ENCODE data around the gene HFM1.
"Not testable (repeated sequence)": the region's sequence is repeated elsewhere in the genome, so short reads cannot be mapped to it uniquely, and the experiment has no call there.

HFM1 gene

GRCh38 chr1:91404151-91405012, at the start of gene HFM1:
Gene HFM1, minus strand, starts transcription at chr1:91404837. Its CDS starts 3,755 bp downstream, at chr1:91401082.
- DNase-seq (ENCODE audit: low read depth), result peak; percentile 29

- no peak for DNase-seq (ENCODE audit: low read depth)
Observed at GRCh38 chr1:91454136-91454535, 49.5 kb upstream of the HFM1 start.

- DNase-seq (ENCODE audit: low read depth), result no peak
Observed at GRCh38 chr1:91450260-91450659, 45.6 kb upstream of the HFM1 start.

- not testable (repeated sequence) for DNase-seq (ENCODE audit: low read depth)
Observed at GRCh38 chr1:91447782-91448181, 43.1 kb upstream of the HFM1 start.

GRCh38 chr1:91441980-91442379, 37.3 kb upstream of the HFM1 start:
- DNase-seq (ENCODE audit: low read depth), result not testable (repeated sequence)

- no peak for DNase-seq (ENCODE audit: low read depth)
Observed at GRCh38 chr1:91440847-91441246, 36.2 kb upstream of the HFM1 start.

- DNase-seq (ENCODE audit: low read depth), result no peak
Observed at GRCh38 chr1:91439016-91439415, 34.4 kb upstream of the HFM1 start.

GRCh38 chr1:91428182-91428798, 23.7 kb upstream of the HFM1 start:
- no peak for DNase-seq (ENCODE audit: low read depth)

GRCh38 chr1:91427741-91428140, 23.1 kb upstream of the HFM1 start:
- no peak for DNase-seq (ENCODE audit: low read depth)

- not testable (repeated sequence) for DNase-seq (ENCODE audit: low read depth)
Observed at GRCh38 chr1:91422523-91422922, 17.9 kb upstream of the HFM1 start.

GRCh38 chr1:91412371-91412770, 7.7 kb upstream of the HFM1 start:
- DNase-seq (ENCODE audit: low read depth), result no peak

- DNase-seq (ENCODE audit: low read depth), result no peak
Observed at GRCh38 chr1:91406773-91407389, 2.2 kb upstream of the HFM1 start.

- no peak for DNase-seq (ENCODE audit: low read depth)
Observed at GRCh38 chr1:91402023-91402422, 2.6 kb downstream of the HFM1 start.

- no peak for DNase-seq (ENCODE audit: low read depth)
Observed at GRCh38 chr1:91400133-91400725, 4.4 kb downstream of the HFM1 start.

- no peak for DNase-seq (ENCODE audit: low read depth)
Observed at GRCh38 chr1:91398291-91398690, 6.3 kb downstream of the HFM1 start.

GRCh38 chr1:91397605-91398004, 7.0 kb downstream of the HFM1 start:
- no peak for DNase-seq (ENCODE audit: low read depth)

GRCh38 chr1:91393042-91393441, 11.6 kb downstream of the HFM1 start:
- DNase-seq (ENCODE audit: low read depth), result no peak

- DNase-seq (ENCODE audit: low read depth), result no peak
Observed at GRCh38 chr1:91386109-91386508, 18.5 kb downstream of the HFM1 start.

GRCh38 chr1:91383456-91383855, 21.2 kb downstream of the HFM1 start:
- no peak for DNase-seq (ENCODE audit: low read depth)

GRCh38 chr1:91381844-91382243, 22.8 kb downstream of the HFM1 start:
- no peak for DNase-seq (ENCODE audit: low read depth)

GRCh38 chr1:91374086-91374485, 30.6 kb downstream of the HFM1 start:
- DNase-seq (ENCODE audit: low read depth), result no peak

- DNase-seq (ENCODE audit: low read depth), result not testable (repeated sequence)
Observed at GRCh38 chr1:91372230-91372629, 32.4 kb downstream of the HFM1 start.

- no peak for DNase-seq (ENCODE audit: low read depth)
Observed at GRCh38 chr1:91349524-91349923, 55.1 kb downstream of the HFM1 start.

All from stimulated activated CD8-positive, alpha-beta memory T cell treated with anti-CD3 and anti-CD28 coated beads, Interleukin-12 subunit alpha, Interleukin-12 subunit beta, amount 100 ng/mL, for 1 hour (primary cell).